Neural progenitor cell (in vitro differentiated cells): ENCODE data around the gene AXIN2. TPM values are rescaled to one million over a fixed set of nuclear protein-coding genes. Genes with fewer than 3 reads are reported as not detected.
A peak's percentile ranks its signal among the peaks of the same experiment; 100 is the strongest.

Experiments used
- DNase-seq: peaks from one replicate; pipeline ENCODE4 v3.0.0-alpha.2; 2016; ENCODE audit warnings: low spot score
- H2AFZ ChIP-seq: fragments of 200-600 bp; sonication (generic); replicated peaks from 2 replicates; pipeline ENCODE4 v1.6.1; 2016; ENCODE audit warnings: antibody characterized with exemption
- H3F3A ChIP-seq: fragments of 200-600 bp; sonication (generic); 2 replicates; pipeline ENCODE4 v1.6.1; 2016; ENCODE audit warnings: antibody characterized with exemption, low read depth
- H3K27ac ChIP-seq: fragments of 200-600 bp; sonication (generic); 2 replicates; pipeline ENCODE4 v1.5.1; 2016; ENCODE audit warnings: mild to moderate bottlenecking
- H3K27me3 ChIP-seq: fragments of 200-600 bp; sonication (generic); 2 replicates; pipeline ENCODE4 v1.6.1; 2016; ENCODE audit warnings: mild to moderate bottlenecking, moderate library complexity
- H3K36me3 ChIP-seq: fragments of 200-600 bp; sonication (generic); 2 replicates; pipeline ENCODE4 v1.5.1; 2016
- H3K4me1 ChIP-seq: fragments of 200-600 bp; sonication (generic); 2 replicates; pipeline ENCODE4 v1.6.1; 2016; ENCODE audit warnings: mixed run types
- H3K4me2 ChIP-seq: fragments of 200-600 bp; sonication (generic); 2 replicates; pipeline ENCODE4 v1.6.1; 2016
- H3K4me3 ChIP-seq: fragments of 200-600 bp; sonication (generic); 2 replicates; pipeline ENCODE4 v1.5.1; 2016
- H3K79me2 ChIP-seq: fragments of 200-600 bp; sonication (generic); 2 replicates; pipeline ENCODE4 v1.6.1; 2016; ENCODE audit warnings: low read depth
- H3K9ac ChIP-seq: fragments of 200-600 bp; sonication (generic); 2 replicates; pipeline ENCODE4 v1.6.1; 2016
- H3K9me3 ChIP-seq: fragments of 200-600 bp; sonication (generic); 2 replicates; pipeline ENCODE4 v1.5.1; 2016; ENCODE audit warnings: low read depth
- H4K20me1 ChIP-seq: fragments of 200-600 bp; sonication (generic); 2 replicates; pipeline ENCODE4 v1.6.1; 2016; ENCODE audit warnings: low read depth
- H3K27ac Mint-ChIP-seq: 3 replicates; pipeline ENCODE4 v1.8.0; 2021; ENCODE audit warnings: mixed read lengths
- H3K27me3 Mint-ChIP-seq: 2 replicates; pipeline ENCODE4 v1.8.0; 2022; ENCODE audit warnings: low read depth, mild to moderate bottlenecking, inconsistent platforms, moderate library complexity, mixed read lengths; ENCODE audit not compliant: insufficient read depth
- H3K36me3 Mint-ChIP-seq: 3 replicates; pipeline ENCODE4 v1.8.0; 2021; ENCODE audit warnings: mixed read lengths
- H3K4me1 Mint-ChIP-seq: 3 replicates; pipeline ENCODE4 v1.8.0; 2021; ENCODE audit warnings: mixed read lengths
- H3K4me3 Mint-ChIP-seq: 3 replicates; pipeline ENCODE4 v1.8.0; 2021; ENCODE audit warnings: mild to moderate bottlenecking, moderate library complexity, mixed read lengths
- H3K9me3 Mint-ChIP-seq: 3 replicates; pipeline ENCODE4 v1.8.0; 2020; ENCODE audit warnings: mixed read lengths
- CTCF ChIP-seq: fragments of 200-600 bp; sonication (generic); IDR thresholded peaks from 2 replicates; pipeline ENCODE4 v1.5.1; 2017; ENCODE audit warnings: antibody characterized with exemption, mild to moderate bottlenecking
- EZH2 ChIP-seq: fragments of 200-600 bp; sonication (generic); IDR thresholded peaks from 2 replicates; pipeline ENCODE4 v1.6.1; 2017; ENCODE audit warnings: antibody characterized with exemption, mild to moderate bottlenecking, moderate library complexity
- EZH2phosphoT487 ChIP-seq: fragments of 200-600 bp; sonication (generic); IDR thresholded peaks from 2 replicates; pipeline ENCODE4 v1.6.1; 2017; ENCODE audit warnings: antibody characterized with exemption
- total RNA-seq: library from RNA; depleted of rRNA; stranded (reverse); fragments of >200 nt; gene quantifications from 2 replicates; pipeline ENCODE4 v1.2.3, GENCODE V29; 2015; ENCODE audit warnings: low replicate concordance

AXIN2 gene
- total RNA-seq, 1 donor from 2014 or later, result 22.0 TPM

DNA sequence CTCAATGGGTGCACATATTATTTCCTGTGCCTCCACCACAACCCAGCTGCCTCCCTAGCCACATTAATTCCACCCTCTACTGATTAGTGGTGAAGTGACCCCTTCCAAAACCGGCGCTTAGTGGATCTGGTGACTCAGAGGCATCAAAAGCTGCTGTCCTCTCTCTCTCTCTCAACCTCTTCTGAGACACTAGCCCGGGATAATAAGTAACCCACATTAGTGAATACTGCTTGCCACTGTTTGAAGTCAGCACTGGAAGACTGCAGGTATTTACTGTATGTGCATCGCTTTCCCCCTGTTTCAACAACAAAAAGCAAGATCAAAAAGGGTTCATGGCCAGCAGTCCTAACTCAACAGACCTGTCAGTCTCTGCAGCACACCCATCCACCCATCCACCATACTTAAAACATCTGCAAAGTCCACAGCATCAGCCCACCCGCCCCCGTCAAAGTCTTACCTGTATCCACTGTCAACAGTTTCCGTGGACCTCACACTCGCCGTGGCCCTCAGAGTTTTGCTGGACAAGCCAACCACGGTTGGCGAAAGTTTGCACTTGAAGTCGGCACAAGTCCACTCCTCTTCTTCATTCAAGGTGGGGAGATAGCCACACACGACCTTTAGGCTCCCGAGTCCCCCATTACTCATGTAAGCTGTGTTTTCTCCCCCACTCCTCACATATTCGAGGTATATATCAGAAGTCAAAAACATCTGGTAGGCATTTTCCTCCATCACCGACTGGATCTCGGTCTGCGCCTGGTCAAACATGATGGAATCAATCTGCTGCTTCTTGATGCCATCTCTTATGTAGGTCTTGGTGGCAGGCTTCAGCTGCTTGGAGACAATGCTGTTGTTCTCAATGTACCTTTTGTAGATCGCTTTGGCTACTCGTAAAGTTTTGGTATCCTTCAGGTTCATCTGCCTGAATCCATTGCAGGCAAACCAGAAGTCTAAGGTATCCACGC is 3.8 kb downstream of the AXIN2 start:
- Histone ChIP-seq H3K36me3 (no peaks in the 10 kb centered on the region), H3K4me1 (peaks cover 17% of the 10 kb centered on the region), H3F3A (peaks cover 13% of the 10 kb centered on the region), H3K4me3 (peak overlapping the region; percentile 95), H3K4me2 (peak overlapping the region; percentile 91), H3K9me3 (no peaks in the 10 kb centered on the region), H3K9ac (no peak overlapping the region), H3K79me2 (no peaks in the 10 kb centered on the region), H4K20me1 (no peaks in the 10 kb centered on the region), H2AFZ (no peak overlapping the region), H3K27ac (no peak overlapping the region), H3K27me3 (peaks cover 4% of the 10 kb centered on the region)
- Mint-ChIP-seq H3K4me3 (no peak overlapping the region), H3K9me3 (no peaks in the 10 kb centered on the region), H3K27ac (no peak overlapping the region), H3K36me3 (peaks cover 16% of the 10 kb centered on the region), H3K4me1 (peaks cover 18% of the 10 kb centered on the region), H3K27me3 (peaks cover 8% of the 10 kb centered on the region)
- no peak for TF ChIP-seq CTCF
- no peak for TF ChIP-seq EZH2phosphoT487
- no peak for TF ChIP-seq EZH2
- no peak for DNase-seq

DNA sequence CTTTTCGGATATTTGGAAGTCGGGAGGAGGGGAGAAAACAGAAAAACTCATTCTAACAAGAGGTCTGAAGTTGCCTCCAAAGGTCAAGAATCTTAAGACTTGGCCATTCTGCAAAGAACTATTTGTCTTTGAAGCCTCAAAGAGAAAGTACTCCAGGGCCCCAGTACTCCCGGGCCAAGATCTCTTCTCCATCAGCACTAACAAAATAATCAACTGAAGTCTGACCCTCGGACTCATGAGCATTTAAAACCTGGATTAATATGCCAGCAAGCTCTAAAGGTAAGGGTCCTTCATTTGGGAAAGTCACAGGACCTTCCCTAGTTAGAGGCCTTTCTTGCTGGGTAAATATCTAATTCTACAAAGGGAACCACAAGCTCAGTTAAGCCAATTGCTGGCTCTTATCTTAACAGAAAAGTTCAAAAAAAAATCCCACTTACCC is 4.5 kb downstream of the AXIN2 start:
- H3K79me2 ChIP-seq, result no peaks in the 10 kb centered on the region
- Mint-ChIP-seq H3K9me3 (no peaks in the 10 kb centered on the region), H3K36me3 (peaks cover 18% of the 10 kb centered on the region), H3K4me3 (no peak overlapping the region), H3K27ac (no peak overlapping the region), H3K4me1 (peaks cover 17% of the 10 kb centered on the region), H3K27me3 (peaks cover 7% of the 10 kb centered on the region)
- no peaks in the 10 kb centered on the region for H3K36me3 ChIP-seq
- no peaks in the 10 kb centered on the region for H3K9me3 ChIP-seq
- peak overlapping the region; percentile 25 for H3K4me3 ChIP-seq
- H3K4me2 ChIP-seq, result peak overlapping the region; percentile 91
- peaks cover 3% of the 10 kb centered on the region for H3K27me3 ChIP-seq
- TF ChIP-seq EZH2phosphoT487 (no peak), EZH2 (no peak), CTCF (no peak)
- H3K27ac ChIP-seq, result no peak overlapping the region
- H3K9ac ChIP-seq, result no peak overlapping the region
- no peaks in the 10 kb centered on the region for H4K20me1 ChIP-seq
- no peak for DNase-seq
- H3F3A ChIP-seq, result peaks cover 6% of the 10 kb centered on the region
- no peak overlapping the region for H2AFZ ChIP-seq
- peaks cover 17% of the 10 kb centered on the region for H3K4me1 ChIP-seq

DNA sequence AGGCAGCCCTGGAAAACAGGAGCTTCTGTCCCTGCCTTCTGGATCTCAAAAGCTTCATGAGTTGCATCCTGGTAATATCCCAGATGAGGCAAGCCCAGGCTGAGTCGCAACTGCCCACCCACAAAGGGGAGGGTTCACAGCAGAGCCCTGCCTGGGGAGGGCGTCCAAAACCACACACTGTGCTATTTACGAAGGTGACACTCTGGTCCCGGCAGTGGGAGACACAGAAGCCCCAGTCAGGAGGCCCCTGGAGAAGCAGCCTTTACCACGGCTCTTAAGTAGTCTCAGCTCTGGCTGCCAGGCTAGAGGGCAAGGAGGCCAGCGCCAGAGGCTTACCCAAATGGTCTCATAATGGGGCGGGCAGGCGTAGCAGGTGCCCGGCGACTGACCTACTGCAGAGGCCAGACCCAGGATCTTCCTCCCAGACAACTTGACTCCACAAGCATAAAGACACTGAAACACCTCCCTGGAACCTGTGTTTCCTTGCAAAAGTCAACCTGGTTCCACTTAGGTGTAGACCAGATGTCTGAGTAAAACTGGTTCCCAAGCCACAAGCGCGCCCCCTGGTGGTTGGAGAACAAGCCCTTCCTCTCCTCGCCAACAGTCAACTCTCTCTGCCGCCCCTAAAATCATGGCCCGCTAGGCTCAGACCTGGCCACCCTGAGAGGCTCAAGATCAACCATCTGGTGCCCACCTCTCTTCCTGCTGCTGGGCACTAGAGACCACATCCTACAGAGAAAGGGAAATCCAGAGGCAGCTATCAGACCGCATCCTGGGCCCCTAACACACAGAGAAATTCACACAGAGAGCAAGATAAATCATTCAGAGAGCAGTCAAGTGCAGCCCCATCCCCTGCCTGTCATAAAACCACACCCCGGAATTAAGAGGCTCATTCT is 5.2 kb downstream of the AXIN2 start:
- H3K4me2 ChIP-seq, result peak overlapping the region; percentile 91
- H3K36me3 Mint-ChIP-seq, result peaks cover 22% of the 10 kb centered on the region

More for the DNA sequence above, 5.2 kb downstream of the AXIN2 start:
- H3K9ac ChIP-seq, result no peak overlapping the region
- TF ChIP-seq EZH2phosphoT487 (no peak), CTCF (peak; percentile 92)
- no peaks in the 10 kb centered on the region for H3K9me3 ChIP-seq
- peaks cover 17% of the 10 kb centered on the region for H3K4me1 ChIP-seq
- no peaks in the 10 kb centered on the region for H3K36me3 ChIP-seq
- H3K4me3 ChIP-seq, result peak overlapping the region; percentile 25
- no peak overlapping the region for H3K4me3 Mint-ChIP-seq
- H2AFZ ChIP-seq, result no peak overlapping the region
- no peak overlapping the region for H3K27ac Mint-ChIP-seq
- H3F3A ChIP-seq, result peaks cover 3% of the 10 kb centered on the region
- no peaks in the 10 kb centered on the region for H3K79me2 ChIP-seq
- no peaks in the 10 kb centered on the region for H3K9me3 Mint-ChIP-seq
- peaks cover 7% of the 10 kb centered on the region for H3K27me3 Mint-ChIP-seq
- peaks cover 20% of the 10 kb centered on the region for H3K4me1 Mint-ChIP-seq
- peak; percentile 90 for DNase-seq
- H3K27me3 ChIP-seq, result peaks cover 6% of the 10 kb centered on the region
- H3K27ac ChIP-seq, result no peak overlapping the region
- no peaks in the 10 kb centered on the region for H4K20me1 ChIP-seq
